OCI-LY7 (cell line): Measurements from ENCODE around the gene SPART.

Experiments used
- EZH2phosphoT487 ChIP-seq: fragments of 200-600 bp; sonication (generic); IDR thresholded peaks from 2 replicates; pipeline ENCODE4 v1.6.1; 2018; ENCODE audit warnings: low read depth, borderline replicate concordance, mild to moderate bottlenecking, mixed run types, antibody characterized with exemption, low read length, moderate library complexity, mixed read lengths
- TF ChIP-seq, protein P1 (sequence below): fragments of 200-600 bp; sonication (generic); conservative IDR thresholded peaks from 2 replicates; pipeline ENCODE4 v1.5.1; 2014; ENCODE audit warnings: mild to moderate bottlenecking, antibody characterized with exemption, low read length, moderate library complexity, mixed read lengths

DNA sequence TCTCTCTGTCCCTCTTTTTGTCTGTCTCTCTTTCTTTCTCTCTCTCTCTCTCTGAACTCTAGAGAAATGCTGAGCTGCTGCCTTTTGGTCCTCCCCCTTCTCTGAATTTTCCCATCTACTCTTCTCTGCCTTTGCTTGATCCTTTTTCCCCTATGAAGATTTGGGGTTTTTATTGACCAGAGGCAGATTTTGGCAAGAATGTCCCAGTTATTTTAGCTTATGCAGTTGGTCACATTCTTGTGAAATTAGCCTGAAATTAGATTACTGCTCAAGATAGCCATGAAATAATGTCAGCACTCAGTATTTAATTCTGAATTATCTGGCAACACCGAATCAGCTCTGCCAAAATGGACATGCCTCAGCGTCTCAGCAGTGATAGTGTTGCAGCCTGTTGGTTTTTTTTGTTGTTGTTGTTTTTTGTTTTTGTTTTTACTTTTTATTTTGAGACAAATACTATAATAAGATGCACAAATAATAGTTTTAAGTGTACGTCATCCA, 17.2 kb upstream of the SPART start:
- TF ChIP-seq, protein P1, sequence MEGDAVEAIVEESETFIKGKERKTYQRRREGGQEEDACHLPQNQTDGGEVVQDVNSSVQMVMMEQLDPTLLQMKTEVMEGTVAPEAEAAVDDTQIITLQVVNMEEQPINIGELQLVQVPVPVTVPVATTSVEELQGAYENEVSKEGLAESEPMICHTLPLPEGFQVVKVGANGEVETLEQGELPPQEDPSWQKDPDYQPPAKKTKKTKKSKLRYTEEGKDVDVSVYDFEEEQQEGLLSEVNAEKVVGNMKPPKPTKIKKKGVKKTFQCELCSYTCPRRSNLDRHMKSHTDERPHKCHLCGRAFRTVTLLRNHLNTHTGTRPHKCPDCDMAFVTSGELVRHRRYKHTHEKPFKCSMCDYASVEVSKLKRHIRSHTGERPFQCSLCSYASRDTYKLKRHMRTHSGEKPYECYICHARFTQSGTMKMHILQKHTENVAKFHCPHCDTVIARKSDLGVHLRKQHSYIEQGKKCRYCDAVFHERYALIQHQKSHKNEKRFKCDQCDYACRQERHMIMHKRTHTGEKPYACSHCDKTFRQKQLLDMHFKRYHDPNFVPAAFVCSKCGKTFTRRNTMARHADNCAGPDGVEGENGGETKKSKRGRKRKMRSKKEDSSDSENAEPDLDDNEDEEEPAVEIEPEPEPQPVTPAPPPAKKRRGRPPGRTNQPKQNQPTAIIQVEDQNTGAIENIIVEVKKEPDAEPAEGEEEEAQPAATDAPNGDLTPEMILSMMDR, result no peak
- TF ChIP-seq EZH2phosphoT487, result no peak
